CD1c-positive myeloid dendritic cell (primary cell): Measurements from ENCODE around the gene THSD7B.

Experiments
- DNase-seq: peaks from one replicate; pipeline ENCODE4 v3.0.0-alpha.2; 2016; ENCODE audit errors: extremely low spot score

THSD7B gene

DNA sequence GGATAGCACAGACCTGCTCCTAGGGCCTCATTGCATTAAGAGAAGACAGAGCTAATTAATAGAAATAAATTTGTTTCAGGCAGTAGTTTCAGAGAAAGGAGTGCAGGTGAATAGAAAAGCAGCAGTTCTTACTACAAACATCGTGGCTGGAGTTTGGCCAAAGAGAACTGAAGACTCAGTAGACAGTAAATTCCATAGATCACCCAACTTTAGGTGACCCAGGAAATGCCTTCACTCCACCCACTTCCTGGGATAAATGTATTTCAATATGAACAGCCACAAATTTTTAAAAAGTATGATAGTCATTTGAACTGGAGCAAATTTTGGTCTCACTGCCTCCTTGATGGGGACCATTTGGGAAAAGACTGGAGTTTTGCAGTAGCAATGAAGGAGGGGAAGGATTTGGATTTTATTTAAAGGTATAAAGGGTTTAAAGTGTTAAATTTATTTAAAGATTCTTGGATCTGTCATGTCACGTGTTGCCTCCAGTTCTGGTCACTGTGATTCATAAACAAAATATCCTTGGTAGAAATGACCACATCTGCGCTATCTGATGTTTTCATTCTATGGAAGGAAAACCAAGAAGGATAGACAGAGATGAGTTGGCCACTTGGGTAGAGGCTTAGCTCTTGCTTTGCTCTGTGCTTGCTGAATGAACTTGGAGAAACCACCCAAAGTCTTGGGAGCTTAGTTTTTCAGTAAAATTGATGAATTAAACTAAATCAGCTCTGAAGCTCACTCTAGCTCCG, 390.2 kb downstream of the THSD7B start:
- DNase-seq = no peak

DNA sequence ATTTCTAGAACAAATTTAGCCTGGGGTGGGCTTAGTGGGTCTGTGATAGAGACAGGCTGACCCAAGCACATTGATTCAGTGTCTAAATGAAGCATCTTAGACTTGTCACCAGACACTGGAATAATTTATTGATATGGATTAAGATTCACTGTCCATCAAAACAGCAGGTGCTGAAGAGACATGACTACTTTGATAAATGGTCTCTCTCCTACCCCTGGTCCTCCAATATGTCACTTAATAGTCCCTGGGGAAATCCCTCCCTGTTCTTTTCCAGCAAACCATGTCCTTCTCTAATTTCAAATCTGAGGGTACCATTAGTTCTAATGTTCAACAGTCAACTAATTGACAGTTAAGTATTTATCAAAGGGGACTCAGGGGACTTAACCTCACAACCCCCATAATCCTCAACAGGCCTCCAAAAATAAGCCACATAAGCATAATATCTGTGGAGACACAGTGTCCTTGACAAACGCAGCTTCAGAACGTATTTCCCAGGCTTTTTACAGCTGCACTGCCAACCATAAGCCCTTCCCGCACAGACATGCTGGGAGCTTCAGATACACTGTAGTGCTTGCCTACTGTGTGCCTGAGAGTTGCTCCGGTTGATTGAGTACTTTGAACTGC, 391.0 kb downstream of the THSD7B start:
- DNase-seq = no peak

DNA sequence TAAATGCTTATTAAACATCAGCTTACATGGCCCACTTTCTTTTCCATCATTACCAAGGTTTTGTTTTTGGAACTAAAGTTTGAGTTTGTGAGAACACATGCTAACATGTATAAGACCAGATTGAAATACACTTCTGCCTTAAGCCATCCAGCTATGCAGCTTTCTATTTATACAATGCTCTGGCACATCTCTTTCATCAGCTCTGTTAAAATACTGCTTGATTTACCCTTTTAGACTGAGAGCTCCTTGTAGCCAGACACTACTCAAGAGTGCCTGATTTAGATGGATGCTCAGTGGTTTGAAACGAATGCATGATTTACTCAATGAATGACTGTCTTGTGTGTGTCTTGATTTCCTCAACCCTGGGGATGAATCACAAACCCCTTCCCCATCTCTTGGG, 392.5 kb downstream of the THSD7B start:
- no peak for DNase-seq

DNA sequence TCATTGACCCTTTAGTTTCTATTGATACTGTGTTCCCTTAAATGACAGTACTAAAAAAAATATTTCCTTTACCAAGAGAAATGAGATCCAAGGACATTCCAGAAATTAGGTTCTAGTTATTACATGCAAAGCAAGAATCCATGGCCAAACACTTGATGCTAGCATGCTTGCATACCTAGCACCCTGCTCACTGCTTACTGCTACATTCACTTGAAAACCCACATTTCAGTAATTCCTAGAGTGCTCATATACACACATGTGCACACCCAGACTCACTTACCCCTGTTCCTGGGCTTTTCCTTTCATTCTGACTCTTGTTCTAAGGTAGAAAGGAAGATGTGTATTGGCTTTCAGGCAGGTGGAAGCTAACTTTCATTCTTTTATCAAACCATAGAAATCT, 395.9 kb downstream of the THSD7B start:
- no peak for DNase-seq

DNA sequence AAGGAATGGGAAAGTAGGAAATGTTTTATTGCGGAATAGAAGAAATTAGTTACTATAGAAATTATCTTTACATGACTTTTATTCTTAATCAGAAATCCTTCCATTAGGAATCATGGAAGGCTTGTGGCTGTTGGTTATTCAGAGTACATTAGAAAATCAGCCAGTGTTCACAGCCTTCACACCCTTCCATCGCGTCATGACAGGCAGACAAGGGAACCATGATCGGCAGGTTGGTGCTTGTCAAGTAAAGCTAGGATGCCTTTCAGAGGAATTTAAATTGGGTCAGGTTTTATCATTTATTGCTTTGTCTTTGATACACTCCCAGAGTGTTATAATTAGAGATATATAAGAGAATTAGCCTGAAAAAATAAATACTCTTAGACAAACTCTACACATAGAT, 400.6 kb downstream of the THSD7B start:
- no peak for DNase-seq

DNA sequence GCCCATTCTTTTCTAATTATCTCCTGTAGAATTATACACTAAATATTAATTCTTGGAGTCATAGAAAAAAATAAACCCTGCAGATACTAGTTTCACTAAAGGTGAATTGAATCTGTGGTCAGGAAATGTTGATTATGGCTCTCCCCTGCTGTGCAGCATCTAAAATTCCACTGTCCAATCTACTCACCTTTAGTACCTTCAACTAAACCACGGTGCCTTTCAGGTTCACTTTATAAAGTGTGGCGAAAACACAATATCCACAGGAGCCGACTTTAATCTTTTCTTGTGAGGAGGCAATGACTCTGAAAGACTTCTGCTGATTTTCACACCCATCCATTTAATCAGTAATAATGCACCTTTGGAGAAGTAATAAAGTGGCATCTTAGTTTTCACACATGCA, 402.3 kb downstream of the THSD7B start:
- no peak for DNase-seq

DNA sequence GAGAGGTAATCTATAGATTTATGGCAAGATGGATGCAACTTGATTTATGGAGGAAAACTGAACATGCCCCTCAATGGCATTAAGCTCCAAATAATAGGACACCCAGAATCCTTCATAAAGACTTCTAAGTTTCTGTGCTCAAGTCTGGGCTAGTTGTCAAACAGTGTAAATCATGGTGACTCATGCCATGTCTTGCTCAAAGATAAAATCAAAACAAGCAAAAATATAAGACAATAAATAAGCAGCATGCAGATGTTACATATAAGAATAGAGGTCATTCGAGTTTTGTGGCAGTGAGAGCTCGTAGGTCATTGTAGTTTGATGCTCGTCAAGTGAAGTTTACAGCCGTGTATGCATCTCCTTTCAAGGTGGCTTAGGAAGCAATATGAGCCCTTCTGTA, 403.2 kb downstream of the THSD7B start:
- DNase-seq = no peak

DNA sequence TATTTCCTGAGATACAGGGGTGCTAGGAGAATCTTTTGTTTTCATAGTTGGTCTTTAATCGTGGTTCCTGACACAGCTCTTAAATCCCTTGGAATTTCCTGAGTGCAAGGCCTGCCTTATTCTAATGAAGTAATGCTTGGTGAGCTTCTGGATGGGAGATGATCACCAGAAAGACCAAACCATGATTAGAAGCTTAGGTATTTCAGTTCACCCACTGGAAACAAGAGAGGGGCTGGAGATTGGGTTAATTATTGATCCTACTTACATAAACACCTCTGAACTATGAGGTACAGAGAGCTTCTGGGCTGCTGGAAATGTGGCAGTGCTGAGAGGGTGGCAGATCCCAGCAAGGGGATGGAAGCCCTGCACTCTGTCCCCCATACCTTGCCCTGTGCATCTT, 406.8 kb downstream of the THSD7B start:
- DNase-seq = no peak

DNA sequence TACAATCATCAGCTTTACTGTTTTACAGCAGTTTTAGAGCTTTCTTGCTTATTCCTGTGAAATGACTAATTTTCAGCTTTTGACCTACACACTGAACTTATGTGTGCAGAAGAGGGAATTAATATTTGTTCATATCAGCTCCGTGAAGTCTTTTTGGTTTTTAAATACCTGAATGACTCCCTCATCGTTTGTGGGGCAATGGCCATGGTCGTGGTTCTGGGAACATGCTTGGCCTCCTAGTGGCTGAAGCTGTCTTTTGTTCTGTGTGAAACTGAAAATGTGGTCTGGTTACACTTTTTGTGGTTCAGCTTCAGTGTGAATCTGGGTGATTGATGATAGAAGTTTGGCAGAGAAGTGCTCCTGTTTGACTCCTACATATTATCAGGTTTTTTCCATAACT, 408.1 kb downstream of the THSD7B start:
- DNase-seq = no peak

DNA sequence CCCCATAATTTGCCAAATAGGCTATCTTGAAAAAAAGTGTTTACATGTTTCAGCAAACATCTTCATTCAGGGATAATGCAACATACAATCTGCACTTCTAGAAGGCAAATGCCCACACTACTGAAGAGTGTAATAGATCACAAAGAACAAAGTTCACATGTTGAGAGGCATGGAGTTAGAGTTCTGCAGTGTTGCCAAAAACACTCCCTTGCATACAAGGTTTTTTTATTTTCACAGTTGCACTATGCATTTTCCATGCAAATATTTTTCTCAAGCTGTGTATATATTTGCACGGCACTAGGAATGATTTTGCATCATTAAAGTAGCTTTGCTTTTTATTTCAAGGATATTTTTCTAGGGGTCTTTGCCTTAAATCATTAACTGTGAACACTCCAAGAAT, 409.9 kb downstream of the THSD7B start:
- DNase-seq = no peak

DNA sequence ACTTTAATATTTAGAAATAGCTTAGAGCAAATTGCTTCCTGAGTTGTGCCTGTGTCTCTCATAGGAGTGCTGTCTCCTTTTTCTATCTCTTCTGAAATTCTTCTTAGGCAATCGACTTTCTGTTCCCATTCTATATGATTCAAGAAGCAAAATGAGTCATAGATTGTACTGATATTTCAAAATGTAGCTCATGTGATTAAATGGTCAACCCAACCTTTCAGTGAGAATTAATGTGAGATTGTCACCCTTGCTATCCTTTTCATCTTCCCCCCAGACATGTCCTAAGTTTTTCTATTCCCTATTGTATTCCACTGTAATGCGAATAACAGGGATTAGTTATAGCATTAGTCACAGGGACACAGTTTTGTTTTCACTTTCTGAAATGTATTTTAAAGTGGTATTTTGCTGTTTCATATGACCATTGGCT, 413.6 kb downstream of the THSD7B start:
- DNase-seq = peak; percentile 85

DNA sequence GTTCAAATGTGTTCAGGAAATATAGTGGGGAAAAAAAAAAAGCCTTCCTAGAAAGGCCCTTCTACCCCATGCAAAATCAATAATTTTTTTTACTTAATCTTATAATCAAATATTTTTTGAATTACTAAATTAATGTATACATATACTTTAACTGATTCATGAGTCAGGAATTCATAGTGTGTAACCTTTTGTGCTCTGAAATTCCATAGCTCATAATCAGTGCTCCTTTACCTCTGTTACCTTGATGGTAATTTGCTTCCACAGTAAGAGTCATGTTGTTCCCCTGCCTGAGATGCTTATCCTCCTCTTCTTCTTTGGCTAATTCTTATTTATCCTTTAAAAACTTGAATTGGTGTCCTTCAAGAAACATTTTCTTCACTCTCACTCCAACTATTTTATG, 414.2 kb downstream of the THSD7B start:
- DNase-seq = no peak

DNA sequence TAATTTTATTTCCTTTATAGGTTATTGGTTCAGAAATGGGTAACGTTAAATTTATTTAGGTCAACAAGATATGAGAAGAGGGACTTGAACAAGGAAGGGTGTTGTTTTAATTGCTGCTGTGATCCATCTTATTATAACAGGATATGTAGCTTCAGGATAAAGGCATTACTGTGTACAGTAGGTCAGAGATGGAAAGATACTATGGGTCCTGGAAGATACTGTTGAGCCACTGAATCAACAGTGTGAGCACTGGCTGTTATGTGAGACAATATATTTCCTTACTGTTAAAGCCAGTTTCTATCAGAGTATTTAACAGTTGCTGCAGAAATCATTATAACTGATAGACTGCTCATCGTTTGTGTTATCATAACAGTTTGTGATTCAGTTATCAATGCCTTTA, 414.7 kb downstream of the THSD7B start:
- no peak for DNase-seq

DNA sequence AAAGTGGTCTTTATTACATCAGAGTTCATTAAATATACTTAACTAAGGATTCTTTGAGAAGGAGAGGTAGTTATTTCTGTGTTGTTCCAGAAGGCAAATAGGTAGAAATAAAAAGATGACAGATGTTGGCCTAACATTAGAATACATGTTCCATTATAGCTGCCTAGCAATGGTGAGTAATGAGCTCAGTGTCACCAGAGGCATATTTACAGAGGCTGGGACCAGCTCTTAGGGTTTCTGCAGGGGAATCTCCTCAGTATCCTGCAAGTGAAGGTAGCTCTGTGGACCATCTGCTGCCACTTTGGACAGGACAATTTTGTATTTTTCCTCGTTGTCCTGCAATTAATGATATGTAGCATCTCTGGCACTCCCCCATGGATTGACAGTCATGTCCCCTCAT, 416.0 kb downstream of the THSD7B start:
- DNase-seq = no peak

DNA sequence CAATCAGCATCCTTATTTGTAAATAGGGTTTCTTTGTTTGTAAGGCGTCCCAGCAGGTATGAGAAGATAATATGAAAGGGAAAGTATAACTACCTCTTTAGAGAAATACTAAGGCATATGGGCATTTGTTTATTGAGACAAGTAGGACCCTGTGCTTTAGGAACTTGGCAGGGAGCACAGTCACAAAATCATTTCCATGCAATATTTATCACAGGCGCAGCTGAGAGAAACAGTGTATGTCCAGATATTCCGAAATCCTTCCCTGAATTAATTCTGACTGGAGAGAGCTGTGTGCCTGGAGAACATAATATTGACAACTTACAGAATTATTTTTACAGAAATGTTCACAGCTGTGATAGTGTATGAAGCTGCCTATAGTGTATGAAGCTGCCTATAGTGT, 416.7 kb downstream of the THSD7B start:
- no peak for DNase-seq

DNA sequence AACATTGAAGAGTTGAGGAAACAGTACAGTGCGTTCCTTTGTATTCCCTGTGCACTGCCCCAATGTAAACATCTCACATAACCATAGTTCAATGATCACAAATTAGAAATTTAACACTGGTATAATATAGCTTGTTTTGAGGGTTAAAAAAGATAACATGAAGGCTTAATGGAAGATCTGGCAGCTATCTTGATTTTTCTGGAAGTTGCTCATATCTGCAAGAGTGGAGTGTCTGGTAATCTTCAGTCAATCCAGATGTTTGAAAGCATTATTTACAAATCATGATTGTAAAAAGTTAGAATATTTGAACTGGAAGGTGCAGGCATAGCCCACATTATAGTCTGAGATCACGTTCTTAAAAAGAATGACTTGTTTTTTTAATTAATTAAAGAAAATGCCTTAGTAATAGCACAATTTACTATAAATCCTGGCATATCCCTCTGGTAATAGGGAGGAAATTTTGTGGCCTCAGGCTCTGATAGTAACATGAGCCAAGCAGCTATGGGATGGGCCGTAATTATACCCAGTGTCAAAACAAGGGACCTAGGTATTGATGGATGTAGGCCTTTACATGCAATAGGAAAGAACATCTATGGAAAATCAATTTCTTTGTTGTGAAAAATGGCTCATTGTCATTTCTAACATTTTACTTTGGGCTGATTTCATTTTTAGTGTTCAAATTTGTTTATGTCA, 418.0 kb downstream of the THSD7B start:
- DNase-seq = no peak

DNA sequence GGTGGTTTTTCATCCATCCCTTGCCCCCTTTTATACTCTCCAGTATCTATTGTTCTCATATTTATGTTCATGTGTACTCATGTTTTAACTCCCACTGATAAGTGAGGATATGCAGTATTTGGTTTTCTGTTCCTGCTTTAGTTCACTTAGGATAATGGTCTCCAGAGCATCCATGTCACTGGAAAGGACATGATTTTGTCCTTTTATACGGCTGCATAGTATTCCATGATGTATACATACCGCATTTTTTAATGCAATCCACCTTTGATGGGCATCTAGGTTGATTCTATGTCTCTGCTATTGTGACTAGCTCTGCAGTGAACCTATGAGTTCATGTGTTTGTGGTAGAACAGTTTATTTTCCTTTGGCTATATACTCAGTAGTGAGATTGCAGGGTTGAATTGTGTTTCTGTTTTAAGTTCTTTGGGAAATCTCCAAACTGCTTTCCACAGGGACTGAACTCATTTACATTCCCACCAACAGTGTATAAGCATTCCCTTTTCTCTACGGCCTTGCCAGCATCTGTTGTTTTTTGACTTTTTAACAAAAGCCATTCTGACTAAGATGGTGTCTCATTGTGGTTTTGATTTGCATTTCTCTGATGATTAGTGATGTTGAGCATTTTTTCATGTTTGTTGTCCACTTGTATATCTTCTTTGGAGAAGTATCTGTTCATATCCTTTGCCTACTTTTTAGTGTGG, 420.2 kb downstream of the THSD7B start:
- no peak for DNase-seq

DNA sequence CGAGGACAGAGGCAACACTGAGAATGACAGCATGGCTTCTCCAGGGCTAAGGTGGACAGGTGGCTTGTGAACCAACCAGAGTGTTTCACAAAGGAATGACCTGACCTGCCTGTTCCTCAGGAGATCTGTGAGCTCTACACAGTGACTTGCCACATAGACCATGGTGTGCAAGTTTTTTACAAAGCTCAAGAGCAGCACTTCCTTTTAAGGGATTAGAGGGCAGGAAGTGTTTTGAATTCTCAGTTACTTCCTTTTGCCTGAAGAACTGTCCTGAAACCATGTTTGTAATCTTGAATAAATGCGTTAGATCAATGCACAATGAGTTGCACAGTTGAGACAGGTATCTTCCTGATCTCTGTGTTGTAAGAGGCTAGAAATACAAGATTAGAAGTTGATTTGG, 421.9 kb downstream of the THSD7B start:
- no peak for DNase-seq

DNA sequence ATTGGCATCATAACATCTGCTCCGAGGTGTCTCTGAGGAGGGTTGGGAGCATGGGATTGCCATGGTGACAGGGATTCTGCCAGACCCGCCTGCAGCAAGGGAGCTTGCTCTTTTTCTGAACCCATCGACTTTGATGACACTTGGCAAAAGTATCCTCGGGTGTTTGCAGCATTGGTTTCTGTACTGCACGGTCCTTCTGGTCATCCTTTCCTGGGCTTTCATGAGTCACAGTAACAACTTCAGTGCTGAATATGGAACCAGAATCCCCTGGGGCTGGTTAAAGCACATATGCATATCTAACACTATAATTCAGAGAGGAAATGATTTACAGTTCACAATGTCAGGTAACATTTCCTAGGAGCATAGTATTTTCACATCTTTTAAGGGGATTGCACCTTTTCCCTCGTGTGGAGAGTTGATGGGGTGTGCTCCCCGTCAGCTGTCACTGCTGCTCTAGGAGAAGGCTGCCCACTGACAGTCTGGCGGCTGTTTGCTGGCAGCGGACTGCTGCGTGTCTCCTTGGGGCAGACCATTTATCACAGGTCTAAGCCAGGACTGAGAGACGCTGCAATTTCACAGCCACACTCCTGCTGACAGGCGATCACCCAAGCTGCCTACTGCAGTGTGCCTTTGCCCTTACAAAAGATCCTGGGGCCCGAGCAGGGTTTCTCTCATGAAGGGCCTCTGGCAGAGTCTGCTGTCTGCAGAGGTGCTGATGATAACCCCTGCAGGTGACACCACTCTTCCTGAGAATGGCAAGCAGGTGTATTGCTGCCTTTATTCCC, 425.3 kb downstream of the THSD7B start:
- no peak for DNase-seq

DNA sequence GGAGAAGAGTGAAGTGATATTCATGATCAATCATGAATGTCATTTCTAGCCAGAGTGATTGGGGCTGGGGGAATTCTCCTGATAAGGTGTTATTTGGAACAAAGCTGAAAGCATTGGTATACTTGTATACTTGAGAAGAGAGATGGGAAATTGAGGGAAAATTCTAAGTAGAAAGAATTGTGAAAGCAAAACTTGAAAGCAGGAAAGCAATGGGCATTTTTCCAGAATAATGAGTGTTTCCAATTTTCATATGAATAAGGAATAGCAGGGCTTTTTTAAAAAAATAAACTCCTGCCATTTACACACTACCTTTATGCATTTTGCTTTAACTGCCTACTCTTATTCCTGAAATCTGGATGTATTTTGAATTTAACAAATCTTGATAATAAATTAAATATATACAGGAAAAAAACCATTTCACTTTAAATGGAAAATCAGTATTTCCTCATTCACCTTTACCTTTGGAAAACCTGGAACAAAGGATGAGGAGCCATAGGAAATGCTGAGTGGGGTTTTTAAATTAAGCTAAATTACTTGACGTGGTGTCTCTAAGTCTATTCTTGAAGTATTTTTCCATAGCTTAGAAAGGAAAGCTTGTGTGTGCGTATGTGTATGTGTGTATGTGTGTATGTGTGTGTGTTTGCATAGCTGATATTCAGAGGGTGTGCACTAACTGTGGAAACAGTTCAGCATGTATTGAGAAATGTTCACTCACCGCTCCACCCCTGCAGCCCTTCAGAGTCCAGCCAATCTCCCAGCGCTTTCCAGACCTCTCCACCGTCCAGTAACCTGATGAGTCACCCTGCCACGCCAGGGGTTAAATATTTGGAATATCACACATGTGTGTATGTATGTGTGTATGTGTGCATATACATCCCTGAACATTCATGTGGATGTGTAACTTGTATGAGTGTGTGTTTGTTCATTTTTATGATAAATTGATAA, 427.3 kb downstream of the THSD7B start:
- DNase-seq = no peak

DNA sequence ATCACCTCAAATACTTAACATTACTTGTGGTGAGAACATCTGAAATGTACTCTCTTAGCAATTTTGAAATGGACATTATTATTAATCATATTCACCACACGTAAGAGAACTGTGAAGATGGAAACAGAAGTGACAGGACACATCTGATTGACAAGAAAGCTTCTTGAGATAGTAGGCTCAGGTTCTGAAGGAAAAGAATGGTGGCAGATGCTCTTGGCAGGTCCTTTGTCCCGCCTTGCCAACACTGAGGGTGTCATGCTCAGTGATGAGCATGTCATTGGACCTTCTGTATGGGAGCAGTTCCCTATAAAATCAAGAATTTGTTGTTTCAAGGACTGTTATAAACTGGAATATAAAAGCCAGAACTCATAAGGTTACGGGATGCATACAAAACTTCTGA, 428.1 kb downstream of the THSD7B start:
- DNase-seq = no peak
